HEK293 (cell line): ENCODE measurements around the gene GCNT2.

ENCODE experiments used
- REST ChIP-seq: fragments of 450-650 bp; formaldehyde crosslinking; IDR thresholded peaks from 2 replicates; pipeline ENCODE4 v1.5.1; 2016; ENCODE audit warnings: missing biosample characterization, missing genetic modification characterization
- ZFHX2 ChIP-seq: fragments of 450-650 bp; formaldehyde crosslinking; conservative IDR thresholded peaks from 2 replicates; pipeline ENCODE4 v1.5.1; 2016; ENCODE audit warnings: missing biosample characterization, missing genetic modification characterization

GRCh38 chr6:10598084-10598960 is 77.2 kb downstream of the GCNT2 start:
- no peak for TF ChIP-seq REST (tag by site-specific recombination)
- no peak for TF ChIP-seq ZFHX2 (tag by site-specific recombination)
